ENCODE results near the gene RIMBP2. TPM values are rescaled to one million over a fixed set of nuclear protein-coding genes. Genes with fewer than 3 reads are reported as not detected.

The RIMBP2 gene
- total and polyA plus RNA-seq, 9 donors = 1.1 to 16.2 (median 3.5) TPM

GRCh38 chr12:130714091-130714590 is 2.0 kb downstream of the RIMBP2 start:
- Histone ChIP-seq H3K27me3 (no peaks in the 10 kb centered on the region), H3K9me3 (no peaks in the 10 kb centered on the region), H3K4me1 (ENCODE audit: insufficient read depth) (no peaks in the 10 kb centered on the region), H3K27ac (no peak overlapping the region), H3K36me3 (no peaks in the 10 kb centered on the region), H3K4me3 (peak overlapping the region; percentile 46)
- TF ChIP-seq, protein P1, sequence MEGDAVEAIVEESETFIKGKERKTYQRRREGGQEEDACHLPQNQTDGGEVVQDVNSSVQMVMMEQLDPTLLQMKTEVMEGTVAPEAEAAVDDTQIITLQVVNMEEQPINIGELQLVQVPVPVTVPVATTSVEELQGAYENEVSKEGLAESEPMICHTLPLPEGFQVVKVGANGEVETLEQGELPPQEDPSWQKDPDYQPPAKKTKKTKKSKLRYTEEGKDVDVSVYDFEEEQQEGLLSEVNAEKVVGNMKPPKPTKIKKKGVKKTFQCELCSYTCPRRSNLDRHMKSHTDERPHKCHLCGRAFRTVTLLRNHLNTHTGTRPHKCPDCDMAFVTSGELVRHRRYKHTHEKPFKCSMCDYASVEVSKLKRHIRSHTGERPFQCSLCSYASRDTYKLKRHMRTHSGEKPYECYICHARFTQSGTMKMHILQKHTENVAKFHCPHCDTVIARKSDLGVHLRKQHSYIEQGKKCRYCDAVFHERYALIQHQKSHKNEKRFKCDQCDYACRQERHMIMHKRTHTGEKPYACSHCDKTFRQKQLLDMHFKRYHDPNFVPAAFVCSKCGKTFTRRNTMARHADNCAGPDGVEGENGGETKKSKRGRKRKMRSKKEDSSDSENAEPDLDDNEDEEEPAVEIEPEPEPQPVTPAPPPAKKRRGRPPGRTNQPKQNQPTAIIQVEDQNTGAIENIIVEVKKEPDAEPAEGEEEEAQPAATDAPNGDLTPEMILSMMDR (IDR thresholded peaks at IDR 0.05) = no peak
- TF ChIP-seq POLR2A (IDR thresholded peaks at IDR 0.05) (no peak), EP300 (IDR thresholded peaks at IDR 0.05) (no peak)
- intact Hi-C loops (cut with DNase I) = no loop called here
- peak in 4 of 5 donors; percentile 18 to 57 (median 24) for DNase-seq
- 1 to 2% (median 1%) methylated on average over 20 of the region's 20 CpGs for WGBS, 3 donors

GRCh38 chr12:130713581-130713991 is 2.5 kb downstream of the RIMBP2 start:
- TF ChIP-seq, protein P1 (IDR thresholded peaks at IDR 0.05) = no peak
- TF ChIP-seq POLR2A (IDR thresholded peaks at IDR 0.05) (no peak), EP300 (IDR thresholded peaks at IDR 0.05) (no peak)
- Histone ChIP-seq H3K27me3 (no peaks in the 10 kb centered on the region), H3K36me3 (no peaks in the 10 kb centered on the region), H3K27ac (no peak overlapping the region), H3K9me3 (no peaks in the 10 kb centered on the region), H3K4me3 (peak overlapping the region; percentile 46), H3K4me1 (ENCODE audit: insufficient read depth) (no peaks in the 10 kb centered on the region)
- WGBS, 3 donors = 5 to 9% (median 5%) methylated on average over 17 to 18 of the region's 18 CpGs
- DNase-seq = peak; percentile 23 to 60 (median 37)
- intact Hi-C loops (cut with DNase I) = no loop called here

DNA sequence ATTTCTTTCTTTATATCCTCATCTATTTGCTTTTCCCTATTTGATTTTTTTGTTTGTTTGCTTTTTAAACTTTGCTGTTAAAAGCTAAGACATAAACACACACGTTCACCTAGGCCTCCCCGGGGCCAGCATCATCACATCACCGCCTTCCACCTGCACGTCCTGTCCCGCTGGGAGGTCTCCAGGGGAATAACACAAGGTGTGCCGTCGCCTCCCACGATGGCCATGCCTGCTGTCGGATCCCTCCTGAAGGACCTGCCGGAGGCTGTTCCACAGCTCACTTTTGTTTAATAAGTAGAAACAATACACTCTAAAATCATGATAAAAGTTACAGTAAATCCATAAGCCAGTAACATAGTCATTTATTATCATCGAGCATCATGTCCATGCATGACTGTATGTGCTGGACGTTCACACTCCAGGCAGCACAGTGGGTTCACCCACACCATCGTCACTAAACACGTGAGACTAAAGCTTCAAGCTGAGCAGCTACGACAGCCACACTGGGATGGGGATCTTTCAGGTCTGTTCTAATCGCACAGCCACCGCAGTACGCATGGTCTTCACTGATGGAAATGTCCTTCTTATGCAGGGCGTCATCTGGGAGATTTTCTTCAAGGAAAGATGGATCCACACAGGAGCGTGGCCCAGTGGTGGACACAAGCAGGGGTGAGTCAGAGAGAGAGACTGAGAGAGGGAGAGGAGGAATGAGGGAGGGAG is 3.6 kb downstream of the RIMBP2 start:
- Histone ChIP-seq H3K9me3 (no peaks in the 10 kb centered on the region), H3K36me3 (no peaks in the 10 kb centered on the region), H3K4me1 (ENCODE audit: insufficient read depth) (no peaks in the 10 kb centered on the region), H3K27me3 (no peaks in the 10 kb centered on the region), H3K4me3 (no peak overlapping the region), H3K27ac (no peak overlapping the region)
- TF ChIP-seq POLR2A (IDR thresholded peaks at IDR 0.05) = no peak
- TF ChIP-seq, protein P1 (IDR thresholded peaks at IDR 0.05) = no peak
- no peak for TF ChIP-seq EP300 (IDR thresholded peaks at IDR 0.05)
- intact Hi-C loops (cut with DNase I) = no loop called here
- WGBS, 3 donors = 76 to 85% (median 84%) methylated on average over 20 of the region's 20 CpGs
- no peak for DNase-seq

GRCh38 chr12:130711756-130712155 is 4.3 kb downstream of the RIMBP2 start:
- WGBS, 3 donors = 93 to 94% (median 94%) methylated on average over 16 of the region's 16 CpGs
- DNase-seq = no peak
- intact Hi-C loops (cut with DNase I) = no loop called here
- no peak overlapping the region for H3K4me3 ChIP-seq
- H3K36me3 ChIP-seq = no peaks in the 10 kb centered on the region
- H3K4me1 ChIP-seq (ENCODE audit: insufficient read depth) = no peaks in the 10 kb centered on the region
- no peaks in the 10 kb centered on the region for H3K9me3 ChIP-seq
- TF ChIP-seq EP300 (IDR thresholded peaks at IDR 0.05) = no peak
- TF ChIP-seq, protein P1 (IDR thresholded peaks at IDR 0.05) = no peak
- TF ChIP-seq POLR2A (IDR thresholded peaks at IDR 0.05) = no peak
- no peaks in the 10 kb centered on the region for H3K27me3 ChIP-seq
- no peak overlapping the region for H3K27ac ChIP-seq
